AG04449 (cell line): ENCODE data around the gene ZNF544.
A peak's percentile ranks its signal among the peaks of the same experiment; 100 is the strongest.

Experiments
- CTCF ChIA-PET: fragments of 350-600 bp; formaldehyde crosslinking; extraction: SDS; loops from one replicate; lab custom pipeline; 2021; ENCODE audit warnings: antibody characterized with exemption; lab: Yijun Ruan, JAX
- POLR2A ChIA-PET: fragments of 400-600, 350-600 bp; formaldehyde crosslinking; extraction: SDS; loops from one replicate; lab custom pipeline; 2020; ENCODE audit warnings: antibody characterized with exemption, inconsistent platforms; lab: Yijun Ruan, JAX
- DNase-seq: peaks from one replicate; pipeline ENCODE4 v3.0.0-alpha.2; 2010; ENCODE audit warnings: low read depth, low spot score
- H3K4me3 ChIP-seq: 2 replicates; pipeline ENCODE4 v1.5.1; 2011; ENCODE audit warnings: low read depth, mild to moderate bottlenecking, control low read depth, low read length
- CTCF ChIP-seq: IDR thresholded peaks from one replicate; pipeline ENCODE4 v1.5.1; 2011; ENCODE audit warnings: mild to moderate bottlenecking, moderate library complexity, low read length, control low read depth, inconsistent platforms; ENCODE audit not compliant: insufficient read depth; ENCODE audit errors: missing control alignments

The ZNF544 gene

GRCh38 chr19:58291943-58292342, 63.2 kb downstream of the ZNF544 start:
- no peak for DNase-seq
- TF ChIP-seq CTCF, result no peak
- CTCF ChIA-PET, result no interaction called here
- no peak overlapping the region for H3K4me3 ChIP-seq
- POLR2A ChIA-PET, result no interaction called here

- TF ChIP-seq CTCF, result no peak
- CTCF ChIA-PET, result no interaction called here
- H3K4me3 ChIP-seq, result no peak overlapping the region
- no peak for DNase-seq
- POLR2A ChIA-PET, result interaction anchor here (0.8 kb wide), 1 partner anchor 16 kb away, joined by 3 read pairs; the partner anchor contains the start of gene ZNF8
Observed at GRCh38 chr19:58294743-58295374, 66.1 kb downstream of the ZNF544 start.

GRCh38 chr19:58296104-58296503, 67.4 kb downstream of the ZNF544 start:
- no peak for TF ChIP-seq CTCF
- H3K4me3 ChIP-seq, result no peak overlapping the region
- no peak for DNase-seq
- ChIA-PET POLR2A (no interaction called here), CTCF (no interaction called here)

GRCh38 chr19:58300620-58301019, 71.9 kb downstream of the ZNF544 start:
- ChIA-PET CTCF (interaction anchor here (1.5 kb wide), 1 partner anchor 18 kb away, joined by 4 read pairs; no protein-coding TSS in a partner anchor), POLR2A (interaction anchor here (0.6 kb wide), 1 partner anchor 17 kb away, joined by 3 read pairs; no protein-coding TSS in a partner anchor)
- no peak for DNase-seq
- no peak overlapping the region for H3K4me3 ChIP-seq
- TF ChIP-seq CTCF, result no peak

GRCh38 chr19:58304255-58304654, 75.5 kb downstream of the ZNF544 start:
- DNase-seq, result no peak
- ChIA-PET POLR2A (no interaction called here), CTCF (no interaction called here)
- no peak for TF ChIP-seq CTCF
- no peak overlapping the region for H3K4me3 ChIP-seq

GRCh38 chr19:58304748-58305064, 76.0 kb downstream of the ZNF544 start:
- POLR2A ChIA-PET, result interaction anchor here (0.6 to 1.3 kb wide), 2 partner anchors 13 to 22 kb away, joined by 4 to 5 read pairs; partner anchors contain the start of gene ZSCAN22
- no peak for DNase-seq

More at GRCh38 chr19:58304748-58305064, 76.0 kb downstream of the ZNF544 start:
- CTCF ChIA-PET, result no interaction called here
- no peak for TF ChIP-seq CTCF
- H3K4me3 ChIP-seq, result peak overlapping the region; percentile 99
